IMR-90 (cell line): ENCODE data around the gene PJA1.

Experiments used
- BHLHE40 ChIP-seq: fragments of 150-350 bp; IDR thresholded peaks from 2 replicates; pipeline ENCODE4 v1.6.1; 2016; ENCODE audit warnings: mild to moderate bottlenecking, low read depth, low read length
- CHD1 ChIP-seq: IDR thresholded peaks from 2 replicates; pipeline ENCODE4 v1.6.1; 2012; ENCODE audit warnings: low read depth, low read length, improper control_type of control experiment
- FOS ChIP-seq: fragments of 150-350 bp; IDR thresholded peaks from 2 replicates; pipeline ENCODE4 v1.6.1; 2016; ENCODE audit warnings: low read depth, low read length
- MAFK ChIP-seq: IDR thresholded peaks from 2 replicates; pipeline ENCODE4 v1.6.1; 2012; ENCODE audit warnings: low read depth, low read length, improper control_type of control experiment
- MAZ ChIP-seq: IDR thresholded peaks from 2 replicates; pipeline ENCODE4 v1.6.1; 2012; ENCODE audit warnings: low read depth, mild to moderate bottlenecking, low read length, improper control_type of control experiment, moderate library complexity, borderline replicate concordance
- NFE2L2 ChIP-seq: fragments of 150-350 bp; IDR thresholded peaks from 2 replicates; pipeline ENCODE4 v1.6.1; 2016; ENCODE audit warnings: low read depth, mild to moderate bottlenecking, low read length
- POLR2A ChIP-seq: IDR thresholded peaks from 2 replicates; pipeline ENCODE4 v1.6.1; 2012; ENCODE audit warnings: mild to moderate bottlenecking, low read depth, low read length
- RAD21 ChIP-seq: IDR thresholded peaks from 2 replicates; pipeline ENCODE4 v1.6.1; 2012; ENCODE audit warnings: low read length, improper control_type of control experiment
- RFX5 ChIP-seq: IDR thresholded peaks from 2 replicates; pipeline ENCODE4 v1.8.0; 2012; ENCODE audit warnings: low read depth, mild to moderate bottlenecking, low read length, moderate library complexity
- SMC3 ChIP-seq: fragments of 150-350 bp; IDR thresholded peaks from 2 replicates; pipeline ENCODE4 v1.6.1; 2016; ENCODE audit warnings: low read depth, mild to moderate bottlenecking, antibody characterized with exemption, low read length, moderate library complexity
- TF ChIP-seq, protein P1 (sequence below): fragments of 150-350 bp; IDR thresholded peaks from 2 replicates; pipeline ENCODE4 v1.6.1; 2017; ENCODE audit warnings: mild to moderate bottlenecking, antibody characterized with exemption, low read length, low read depth
- TF ChIP-seq, protein P2 (sequence below): conservative IDR thresholded peaks from 2 replicates; pipeline ENCODE4 v1.5.1; 2012; ENCODE audit warnings: mild to moderate bottlenecking, low read depth, low read length, improper control_type of control experiment
- TF ChIP-seq, protein P3 (sequence below): fragments of 150-350 bp; IDR thresholded peaks from 2 replicates; pipeline ENCODE4 v1.6.1; 2016; ENCODE audit warnings: low read depth, mild to moderate bottlenecking, low read length, moderate library complexity, borderline replicate concordance

DNA sequence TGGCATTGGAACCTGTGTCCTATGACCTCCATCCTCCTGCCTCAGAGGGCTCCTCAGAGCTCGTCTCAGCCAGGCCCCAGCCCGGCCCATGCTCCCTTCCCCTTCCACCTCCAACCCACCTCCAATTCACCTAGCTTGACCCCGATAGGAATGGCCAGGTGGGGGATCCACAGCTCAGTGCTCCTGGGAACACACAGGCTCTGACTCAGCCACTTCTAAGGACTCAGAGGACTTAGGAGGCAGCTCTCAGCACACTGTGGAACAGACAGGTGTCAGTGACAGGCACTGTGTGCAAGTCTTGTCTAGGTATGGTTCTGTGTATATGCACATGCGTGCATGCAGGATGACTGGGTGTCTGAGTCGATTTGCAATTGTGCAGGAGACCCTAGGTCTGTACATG is 44.8 kb downstream of the PJA1 start:
- TF ChIP-seq NFE2L2 (no peak), SMC3 (no peak), RFX5 (no peak), MAZ (no peak), MAFK (no peak), POLR2A (no peak), CHD1 (no peak), BHLHE40 (no peak), RAD21 (no peak), FOS (no peak)
- TF ChIP-seq, protein P1, sequence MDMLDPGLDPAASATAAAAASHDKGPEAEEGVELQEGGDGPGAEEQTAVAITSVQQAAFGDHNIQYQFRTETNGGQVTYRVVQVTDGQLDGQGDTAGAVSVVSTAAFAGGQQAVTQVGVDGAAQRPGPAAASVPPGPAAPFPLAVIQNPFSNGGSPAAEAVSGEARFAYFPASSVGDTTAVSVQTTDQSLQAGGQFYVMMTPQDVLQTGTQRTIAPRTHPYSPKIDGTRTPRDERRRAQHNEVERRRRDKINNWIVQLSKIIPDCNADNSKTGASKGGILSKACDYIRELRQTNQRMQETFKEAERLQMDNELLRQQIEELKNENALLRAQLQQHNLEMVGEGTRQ: no peak
- TF ChIP-seq, protein P2, sequence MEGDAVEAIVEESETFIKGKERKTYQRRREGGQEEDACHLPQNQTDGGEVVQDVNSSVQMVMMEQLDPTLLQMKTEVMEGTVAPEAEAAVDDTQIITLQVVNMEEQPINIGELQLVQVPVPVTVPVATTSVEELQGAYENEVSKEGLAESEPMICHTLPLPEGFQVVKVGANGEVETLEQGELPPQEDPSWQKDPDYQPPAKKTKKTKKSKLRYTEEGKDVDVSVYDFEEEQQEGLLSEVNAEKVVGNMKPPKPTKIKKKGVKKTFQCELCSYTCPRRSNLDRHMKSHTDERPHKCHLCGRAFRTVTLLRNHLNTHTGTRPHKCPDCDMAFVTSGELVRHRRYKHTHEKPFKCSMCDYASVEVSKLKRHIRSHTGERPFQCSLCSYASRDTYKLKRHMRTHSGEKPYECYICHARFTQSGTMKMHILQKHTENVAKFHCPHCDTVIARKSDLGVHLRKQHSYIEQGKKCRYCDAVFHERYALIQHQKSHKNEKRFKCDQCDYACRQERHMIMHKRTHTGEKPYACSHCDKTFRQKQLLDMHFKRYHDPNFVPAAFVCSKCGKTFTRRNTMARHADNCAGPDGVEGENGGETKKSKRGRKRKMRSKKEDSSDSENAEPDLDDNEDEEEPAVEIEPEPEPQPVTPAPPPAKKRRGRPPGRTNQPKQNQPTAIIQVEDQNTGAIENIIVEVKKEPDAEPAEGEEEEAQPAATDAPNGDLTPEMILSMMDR: no peak
- TF ChIP-seq, protein P3, sequence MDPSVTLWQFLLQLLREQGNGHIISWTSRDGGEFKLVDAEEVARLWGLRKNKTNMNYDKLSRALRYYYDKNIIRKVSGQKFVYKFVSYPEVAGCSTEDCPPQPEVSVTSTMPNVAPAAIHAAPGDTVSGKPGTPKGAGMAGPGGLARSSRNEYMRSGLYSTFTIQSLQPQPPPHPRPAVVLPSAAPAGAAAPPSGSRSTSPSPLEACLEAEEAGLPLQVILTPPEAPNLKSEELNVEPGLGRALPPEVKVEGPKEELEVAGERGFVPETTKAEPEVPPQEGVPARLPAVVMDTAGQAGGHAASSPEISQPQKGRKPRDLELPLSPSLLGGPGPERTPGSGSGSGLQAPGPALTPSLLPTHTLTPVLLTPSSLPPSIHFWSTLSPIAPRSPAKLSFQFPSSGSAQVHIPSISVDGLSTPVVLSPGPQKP: no peak
